ENCODE data around the gene OR51V1.
"Not testable (repeated sequence)": the region's sequence is repeated elsewhere in the genome, so short reads cannot be mapped to it uniquely, and the experiment has no call there.

GRCh38 chr11:5164807-5165206 lies 35.7 kb downstream of the OR51V1 start:
- TF ChIP-seq CTCF (conservative IDR thresholded peaks at IDR 0.05; ENCODE audit: low read length); EZH2phosphoT487 (IDR thresholded peaks at IDR 0.05; ENCODE audit: borderline replicate concordance, low read depth, low read length): not testable (repeated sequence)

Data from OCI-LY7 (cell line).